WTC11 (cell line): Measurements from ENCODE around the gene FSD2. TPM values are rescaled to one million over a fixed set of nuclear protein-coding genes. Genes with fewer than 3 reads are reported as not detected.

Experiments used
- ATAC-seq: fragments of 200-7000 bp; cut with Tn5 transposase; 2 replicates; pipeline ENCODE4 v1.10.0; 2021; ENCODE audit warnings: mild to moderate bottlenecking, moderate library complexity
- CTCF ChIA-PET: fragments of 300-600 bp; sonication (Branson Sonifier 250); formaldehyde crosslinking; loops from one replicate; lab custom pipeline; 2021; ENCODE audit warnings: antibody characterized with exemption; lab: Charles Lee
- POLR2A ChIA-PET: fragments of 350-600 bp; sonication (Branson Sonifier 250); formaldehyde crosslinking; loops from one replicate; lab custom pipeline; 2021; ENCODE audit warnings: antibody characterized with exemption; lab: Charles Lee
- DNase-seq: peaks from one replicate; pipeline ENCODE4 v3.0.0; 2021; ENCODE audit warnings: low spot score
- H3K27ac Mint-ChIP-seq: 2 replicates; pipeline ENCODE4 v1.8.0; 2021; ENCODE audit warnings: mixed read lengths
- H3K27me3 Mint-ChIP-seq: 2 replicates; pipeline ENCODE4 v1.8.0; 2021; ENCODE audit warnings: low read depth, mild to moderate bottlenecking, moderate library complexity, mixed read lengths
- H3K36me3 Mint-ChIP-seq: 2 replicates; pipeline ENCODE4 v1.8.0; 2021; ENCODE audit warnings: mixed read lengths
- H3K4me1 Mint-ChIP-seq: 2 replicates; pipeline ENCODE4 v1.8.0; 2022; ENCODE audit warnings: mixed read lengths
- H3K4me3 Mint-ChIP-seq: 2 replicates; pipeline ENCODE4 v1.8.0; 2021; ENCODE audit warnings: mild to moderate bottlenecking, moderate library complexity, mixed read lengths
- H3K9me3 Mint-ChIP-seq: 2 replicates; pipeline ENCODE4 v1.8.0; 2021; ENCODE audit warnings: mixed read lengths
- AFF4 ChIP-seq: sonication (generic); formaldehyde crosslinking; IDR thresholded peaks from 2 replicates; pipeline ENCODE4 v1.8.1; 2023; ENCODE audit warnings: mild to moderate bottlenecking, missing genetic modification reagents, borderline replicate concordance
- ARID4B ChIP-seq: sonication (generic); formaldehyde crosslinking; IDR thresholded peaks from 2 replicates; pipeline ENCODE4 v1.8.0; 2023; ENCODE audit warnings: missing genetic modification reagents, mild to moderate bottlenecking, borderline replicate concordance
- ATF6 ChIP-seq: sonication (generic); formaldehyde crosslinking; IDR thresholded peaks from 2 replicates; pipeline ENCODE4 v1.8.1; 2023; ENCODE audit warnings: mild to moderate bottlenecking, missing genetic modification reagents
- CBFB ChIP-seq: sonication (generic); formaldehyde crosslinking; IDR thresholded peaks from 2 replicates; pipeline ENCODE4 v1.8.1; 2022; ENCODE audit warnings: mild to moderate bottlenecking, low read depth, missing genetic modification reagents
- CREB1 ChIP-seq: sonication (generic); formaldehyde crosslinking; IDR thresholded peaks from 2 replicates; pipeline ENCODE4 v1.8.0; 2023; ENCODE audit warnings: mild to moderate bottlenecking, missing genetic modification reagents
- E2F4 ChIP-seq: sonication (generic); formaldehyde crosslinking; IDR thresholded peaks from 2 replicates; pipeline ENCODE4 v1.8.1; 2022; ENCODE audit warnings: low read depth, mild to moderate bottlenecking, moderate library complexity, missing genetic modification reagents, borderline replicate concordance
- ELF4 ChIP-seq: sonication (generic); formaldehyde crosslinking; IDR thresholded peaks from 2 replicates; pipeline ENCODE4 v1.8.1; 2022; ENCODE audit warnings: low read depth, mild to moderate bottlenecking, moderate library complexity, missing genetic modification reagents
- NR1H2 ChIP-seq: sonication (generic); formaldehyde crosslinking; IDR thresholded peaks from 2 replicates; pipeline ENCODE4 v1.9.0; 2021; ENCODE audit warnings: mild to moderate bottlenecking, moderate library complexity, missing genetic modification reagents
- SOX15 ChIP-seq: fragments of 250-450 bp; sonication (Bioruptor Pico); IDR thresholded peaks from 2 replicates; pipeline ENCODE4 v1.9.0; 2021; ENCODE audit warnings: mild to moderate bottlenecking
- USF2 ChIP-seq: sonication (generic); formaldehyde crosslinking; IDR thresholded peaks from 2 replicates; pipeline ENCODE4 v1.8.1; 2023; ENCODE audit warnings: mild to moderate bottlenecking, missing genetic modification reagents, moderate library complexity
- ZBTB43 ChIP-seq: sonication (generic); formaldehyde crosslinking; IDR thresholded peaks from 2 replicates; pipeline ENCODE4 v1.8.1; 2023; ENCODE audit warnings: mild to moderate bottlenecking, missing genetic modification reagents
- ZNF219 ChIP-seq: sonication (generic); formaldehyde crosslinking; IDR thresholded peaks from 2 replicates; pipeline ENCODE4 v1.8.0; 2023; ENCODE audit warnings: missing genetic modification reagents, mild to moderate bottlenecking, borderline replicate concordance
- ZNF671 ChIP-seq: fragments of 250-450 bp; sonication (Bioruptor Pico); IDR thresholded peaks from 2 replicates; pipeline ENCODE4 v1.8.0; 2021; ENCODE audit warnings: mild to moderate bottlenecking
- total RNA-seq: library from RNA; stranded (reverse); gene quantifications from 3 replicates; pipeline ENCODE4 v1.2.3, GENCODE V29; 2021
- TF ChIP-seq, protein P1 (sequence below): sonication (generic); formaldehyde crosslinking; IDR thresholded peaks from 2 replicates; pipeline ENCODE4 v1.8.0; 2023; ENCODE audit warnings: mild to moderate bottlenecking, missing genetic modification reagents
- TF ChIP-seq, protein P2 (sequence below): sonication (generic); formaldehyde crosslinking; IDR thresholded peaks from 2 replicates; pipeline ENCODE4 v1.8.1; 2023; ENCODE audit warnings: mild to moderate bottlenecking, missing genetic modification reagents, moderate library complexity

The FSD2 gene
- total RNA-seq, 1 experiment from 2014 or later, result not detected

DNA sequence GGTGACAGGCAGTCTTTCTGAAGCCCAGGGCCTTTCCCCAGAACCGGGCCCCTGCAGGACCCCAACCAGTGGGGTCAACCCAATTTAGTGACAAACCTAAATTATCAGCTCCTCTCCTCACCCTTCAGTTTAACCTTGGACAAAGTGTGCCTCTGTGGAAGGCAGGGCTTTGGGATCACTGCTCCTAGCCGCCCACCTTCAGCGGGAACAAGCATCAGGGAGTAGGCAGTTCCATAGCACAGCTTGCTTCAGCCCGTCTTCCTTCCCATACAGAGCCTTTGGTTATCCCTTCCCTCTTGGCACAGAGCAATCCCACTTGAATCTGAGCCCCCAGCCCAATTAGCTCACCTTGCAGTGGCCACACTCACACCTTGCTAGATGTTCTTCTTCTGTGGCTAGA lies 90.9 kb downstream of the FSD2 start (continued):
- TF ChIP-seq ARID4B (CRISPR knock-in tag), result no peak
- no peak for TF ChIP-seq E2F4 (CRISPR knock-in tag)
- TF ChIP-seq, protein P1, sequence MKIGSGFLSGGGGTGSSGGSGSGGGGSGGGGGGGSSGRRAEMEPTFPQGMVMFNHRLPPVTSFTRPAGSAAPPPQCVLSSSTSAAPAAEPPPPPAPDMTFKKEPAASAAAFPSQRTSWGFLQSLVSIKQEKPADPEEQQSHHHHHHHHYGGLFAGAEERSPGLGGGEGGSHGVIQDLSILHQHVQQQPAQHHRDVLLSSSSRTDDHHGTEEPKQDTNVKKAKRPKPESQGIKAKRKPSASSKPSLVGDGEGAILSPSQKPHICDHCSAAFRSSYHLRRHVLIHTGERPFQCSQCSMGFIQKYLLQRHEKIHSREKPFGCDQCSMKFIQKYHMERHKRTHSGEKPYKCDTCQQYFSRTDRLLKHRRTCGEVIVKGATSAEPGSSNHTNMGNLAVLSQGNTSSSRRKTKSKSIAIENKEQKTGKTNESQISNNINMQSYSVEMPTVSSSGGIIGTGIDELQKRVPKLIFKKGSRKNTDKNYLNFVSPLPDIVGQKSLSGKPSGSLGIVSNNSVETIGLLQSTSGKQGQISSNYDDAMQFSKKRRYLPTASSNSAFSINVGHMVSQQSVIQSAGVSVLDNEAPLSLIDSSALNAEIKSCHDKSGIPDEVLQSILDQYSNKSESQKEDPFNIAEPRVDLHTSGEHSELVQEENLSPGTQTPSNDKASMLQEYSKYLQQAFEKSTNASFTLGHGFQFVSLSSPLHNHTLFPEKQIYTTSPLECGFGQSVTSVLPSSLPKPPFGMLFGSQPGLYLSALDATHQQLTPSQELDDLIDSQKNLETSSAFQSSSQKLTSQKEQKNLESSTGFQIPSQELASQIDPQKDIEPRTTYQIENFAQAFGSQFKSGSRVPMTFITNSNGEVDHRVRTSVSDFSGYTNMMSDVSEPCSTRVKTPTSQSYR (CRISPR knock-in tag), result no peak
- TF ChIP-seq ELF4, result no peak
- no peak for TF ChIP-seq AFF4 (CRISPR knock-in tag)

- ATAC-seq (no peak), DNase-seq (no peak)
- H3K36me3 Mint-ChIP-seq, result peaks cover 14% of the 10 kb centered on the region
- no peak overlapping the region for H3K27ac Mint-ChIP-seq
- H3K27me3 Mint-ChIP-seq, result peaks cover 28% of the 10 kb centered on the region
- no peak for TF ChIP-seq ZBTB43 (CRISPR knock-in tag)
- TF ChIP-seq, all 79 proteins: peak for 0
- CTCF ChIA-PET, result no interaction called here
- Mint-ChIP-seq H3K4me3 (no peak overlapping the region), H3K9me3 (peaks cover 27% of the 10 kb centered on the region), H3K4me1 (peaks cover 6% of the 10 kb centered on the region)
- POLR2A ChIA-PET, result no interaction called here
Observed at GRCh38 chr15:82714016-82714415, 91.9 kb downstream of the FSD2 start.

DNA sequence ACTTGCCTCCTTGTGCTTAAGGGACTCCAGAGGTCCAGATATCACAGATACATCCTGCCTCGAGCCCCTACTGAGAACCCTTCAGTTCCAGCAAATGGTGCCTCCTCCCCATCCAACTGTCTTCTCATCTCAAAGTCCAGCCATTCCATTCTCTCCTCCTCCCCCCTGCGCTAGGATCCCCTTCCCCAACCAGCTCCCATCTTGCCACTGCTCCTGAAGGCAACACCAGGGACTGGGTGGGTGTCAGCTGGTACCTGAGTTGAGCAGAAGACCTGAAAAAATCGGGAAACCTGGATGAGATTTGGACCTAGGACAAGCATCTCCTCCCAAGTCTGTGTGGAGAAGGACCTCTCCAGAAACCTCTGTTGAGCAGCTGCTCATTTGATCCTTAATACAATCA lies 93.8 kb downstream of the FSD2 start:
- no peak for ATAC-seq
- POLR2A ChIA-PET, result no interaction called here
- H3K9me3 Mint-ChIP-seq, result peaks cover 13% of the 10 kb centered on the region
- H3K27me3 Mint-ChIP-seq, result peaks cover 27% of the 10 kb centered on the region
- no peak overlapping the region for H3K27ac Mint-ChIP-seq
- H3K4me1 Mint-ChIP-seq, result peaks cover 6% of the 10 kb centered on the region
- no peak overlapping the region for H3K4me3 Mint-ChIP-seq
- no peak for DNase-seq
- CTCF ChIA-PET, result no interaction called here
- peaks cover 10% of the 10 kb centered on the region for H3K36me3 Mint-ChIP-seq
- no peak for TF ChIP-seq CREB1 (CRISPR knock-in tag)
- no peak for TF ChIP-seq SOX15 (CRISPR knock-in tag)
- no peak for TF ChIP-seq ATF6 (CRISPR knock-in tag)
- TF ChIP-seq USF2, result no peak
- TF ChIP-seq ZNF219 (CRISPR knock-in tag), result no peak
- TF ChIP-seq NR1H2 (CRISPR knock-in tag), result no peak
- TF ChIP-seq ZNF671 (CRISPR knock-in tag), result no peak
- no peak for TF ChIP-seq CBFB (CRISPR knock-in tag)
- TF ChIP-seq, protein P2, sequence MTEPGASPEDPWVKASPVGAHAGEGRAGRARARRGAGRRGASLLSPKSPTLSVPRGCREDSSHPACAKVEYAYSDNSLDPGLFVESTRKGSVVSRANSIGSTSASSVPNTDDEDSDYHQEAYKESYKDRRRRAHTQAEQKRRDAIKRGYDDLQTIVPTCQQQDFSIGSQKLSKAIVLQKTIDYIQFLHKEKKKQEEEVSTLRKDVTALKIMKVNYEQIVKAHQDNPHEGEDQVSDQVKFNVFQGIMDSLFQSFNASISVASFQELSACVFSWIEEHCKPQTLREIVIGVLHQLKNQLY (CRISPR knock-in tag), result no peak
